ENCODE measurements around the gene SPTAN1. TPM values are rescaled to one million over a fixed set of nuclear protein-coding genes. Genes with fewer than 3 reads are reported as not detected.

The SPTAN1 gene
- polyA plus RNA-seq, 2 of the 4 experiments (the other 2 are of a cell fraction), result 104 to 122 TPM

GRCh38 chr9:128635266-128636023, 83.1 kb downstream of the SPTAN1 start:
- H3K4me2 ChIP-seq, result peak overlapping the region; percentile 93
- DNase-seq (ENCODE audit: low read depth in 1 of 2, low spot score in 1 of 2) (peak; percentile 93 to 98), FAIRE-seq (peak; percentile 72), ATAC-seq (peak; percentile 86 to 93)
- peaks cover 43% of the 10 kb centered on the region for H3K4me1 ChIP-seq
- H3K4me3 ChIP-seq, result peak overlapping the region; percentile 31
- H3K27ac ChIP-seq, result peak overlapping the region; percentile 97 to 99
- H3K9me3 ChIP-seq, result no peaks in the 10 kb centered on the region
- 1% methylated on average over 10 of the region's 20 CpGs for WGBS (ENCODE audit: missing lambda C conversion rate)
- ChIA-PET POLR2A (interaction anchor here (0.5 to 2.4 kb wide), 18 partner anchors 9 to 331 kb away, joined by 3 to 24 read pairs (median 6); partner anchors contain the start of genes CERCAM, PKN3, SET and SPOUT1), CTCF (interaction anchor here (0.6 to 7.4 kb wide), 76 partner anchors 10 to 419 kb away, joined by 3 to 61 read pairs (median 4); partner anchors contain the start of genes DYNC2I2, ENDOG, PKN3 and SPTAN1)
- TF ChIP-seq EHF (CRISPR knock-in tag; IDR thresholded peaks at IDR 0.05), result no peak
- TF ChIP-seq CEBPB (IDR thresholded peaks at IDR 0.05), result no peak
- TF ChIP-seq ZSCAN20 (CRISPR knock-in tag; IDR thresholded peaks at IDR 0.05), result no peak
- no peak for TF ChIP-seq E2F6 (IDR thresholded peaks at IDR 0.05; ENCODE audit: borderline replicate concordance, low read depth)
- TF ChIP-seq CTCF (IDR thresholded peaks at IDR 0.05), result peak; percentile 74
- peak; percentile 78 for TF ChIP-seq SMC3 (IDR thresholded peaks at IDR 0.05)
- TF ChIP-seq CHD4 (IDR thresholded peaks at IDR 0.05; ENCODE audit: borderline replicate concordance), result no peak
- 0 out of 2 replicates have a peak, but pooled peaks have one; percentile 21 for TF ChIP-seq MAZ (IDR thresholded peaks at IDR 0.05; ENCODE audit: borderline replicate concordance, low read depth, low read length)
- no peak for TF ChIP-seq NR3C1 (IDR thresholded peaks at IDR 0.05)
- peak; percentile 69; the same call in 1 of the 2 replicates for TF ChIP-seq ESRRA (IDR thresholded peaks at IDR 0.05; ENCODE audit: borderline replicate concordance, low read length)
- TF ChIP-seq BHLHE40 (IDR thresholded peaks at IDR 0.05; ENCODE audit: low read depth, low read length), result no peak
- TF ChIP-seq EP300 (IDR thresholded peaks at IDR 0.05), result peak; percentile 26 to 54; a peak in 2 of 5 replicates
- TF ChIP-seq HDAC2 (IDR thresholded peaks at IDR 0.05), result no peak
- no peak for TF ChIP-seq KDM1A (IDR thresholded peaks at IDR 0.05; ENCODE audit: low read depth)
- TF ChIP-seq ATOH8 (CRISPR knock-in tag; IDR thresholded peaks at IDR 0.05; ENCODE audit: low read depth), result no peak
- TF ChIP-seq RARB (CRISPR knock-in tag; IDR thresholded peaks at IDR 0.05), result no peak
- no peak for TF ChIP-seq MAFK (IDR thresholded peaks at IDR 0.05; ENCODE audit: partially characterized antibody)
- no peak for TF ChIP-seq RFX5 (IDR thresholded peaks at IDR 0.05)
- TF ChIP-seq CHD2 (IDR thresholded peaks at IDR 0.05; ENCODE audit: low read length, partially characterized antibody), result no peak
- peak; percentile 55 for TF ChIP-seq JUNB (IDR thresholded peaks at IDR 0.05)
- TF ChIP-seq USF2 (IDR thresholded peaks at IDR 0.05), result no peak
- TF ChIP-seq ZNF302 (CRISPR knock-in tag; IDR thresholded peaks at IDR 0.05), result no peak
- TF ChIP-seq TFCP2L1 (CRISPR knock-in tag; IDR thresholded peaks at IDR 0.05), result no peak
- no peak for TF ChIP-seq ZC3H11A (IDR thresholded peaks at IDR 0.05)
- TF ChIP-seq ZFP36 (IDR thresholded peaks at IDR 0.05; ENCODE audit: borderline replicate concordance, partially characterized antibody), result no peak
- TF ChIP-seq NFE2L2 (conservative IDR thresholded peaks at IDR 0.05; ENCODE audit: low read length), result no peak
- 0 out of 2 replicates have a peak, but pooled peaks have one; percentile 47 for TF ChIP-seq RCOR1 (IDR thresholded peaks at IDR 0.05; ENCODE audit: low read depth, low read length)
- peak; percentile 59 to 69 for TF ChIP-seq RAD21 (conservative IDR thresholded peaks at IDR 0.05 in 1 of 2, IDR thresholded peaks at IDR 0.05 in 1 of 2)
- no peak for TF ChIP-seq PBX3 (IDR thresholded peaks at IDR 0.05)
- TF ChIP-seq REST (IDR thresholded peaks at IDR 0.05), result no peak
- TF ChIP-seq MAX (IDR thresholded peaks at IDR 0.05), result peak; percentile 55
- TF ChIP-seq RNF2 (IDR thresholded peaks at IDR 0.05; ENCODE audit: borderline replicate concordance, low read depth), result no peak

Measured in A549 (cell line).